Epithelial cell of esophagus (primary cell): ENCODE results near the gene CPSF3.

Source experiments
- DNase-seq: peaks from one replicate; pipeline ENCODE4 v3.0.0; 2010; ENCODE audit warnings: low read depth
- H3K4me3 ChIP-seq: 2 replicates; pipeline ENCODE4 v1.5.1; 2011; ENCODE audit warnings: mild to moderate bottlenecking, low read length, control low read depth
- TF ChIP-seq, protein P1 (sequence below): IDR thresholded peaks from 2 replicates; pipeline ENCODE4 v1.5.1; 2011; ENCODE audit warnings: low read depth, mild to moderate bottlenecking, low read length, control low read depth, inconsistent platforms; ENCODE audit not compliant: insufficient read depth; ENCODE audit errors: missing control alignments

Gene CPSF3

DNA sequence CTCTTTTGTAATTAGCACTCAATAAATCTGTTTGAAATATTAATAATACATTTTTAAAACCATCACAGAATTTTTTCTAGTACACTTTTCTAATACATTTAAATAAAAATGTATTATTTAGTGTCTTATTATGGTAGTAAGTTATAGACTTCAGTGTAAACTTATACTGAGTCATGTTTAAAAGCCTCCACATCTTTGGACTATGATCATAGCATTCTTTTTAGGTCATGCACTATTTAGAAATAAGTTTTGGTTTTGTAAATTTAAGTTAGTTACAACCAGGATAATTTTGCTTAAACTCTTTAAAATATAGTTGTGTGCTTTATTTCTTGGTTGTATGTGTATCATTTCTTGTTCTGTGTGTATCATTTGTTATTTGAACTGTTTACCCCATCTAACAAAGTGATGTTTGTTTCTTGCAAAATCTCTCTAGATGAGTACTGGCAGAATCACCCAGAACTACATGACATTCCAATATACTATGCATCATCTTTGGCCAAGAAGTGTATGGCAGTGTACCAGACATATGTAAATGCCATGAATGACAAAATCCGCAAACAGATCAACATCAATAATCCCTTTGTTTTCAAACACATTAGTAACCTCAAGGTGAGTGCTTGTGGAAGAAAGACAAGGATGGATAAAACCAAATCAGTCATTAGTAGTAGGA is 16.7 kb downstream of the CPSF3 start:
- H3K4me3 ChIP-seq, result no peak overlapping the region
- peak; percentile 60 for DNase-seq
- TF ChIP-seq, protein P1, sequence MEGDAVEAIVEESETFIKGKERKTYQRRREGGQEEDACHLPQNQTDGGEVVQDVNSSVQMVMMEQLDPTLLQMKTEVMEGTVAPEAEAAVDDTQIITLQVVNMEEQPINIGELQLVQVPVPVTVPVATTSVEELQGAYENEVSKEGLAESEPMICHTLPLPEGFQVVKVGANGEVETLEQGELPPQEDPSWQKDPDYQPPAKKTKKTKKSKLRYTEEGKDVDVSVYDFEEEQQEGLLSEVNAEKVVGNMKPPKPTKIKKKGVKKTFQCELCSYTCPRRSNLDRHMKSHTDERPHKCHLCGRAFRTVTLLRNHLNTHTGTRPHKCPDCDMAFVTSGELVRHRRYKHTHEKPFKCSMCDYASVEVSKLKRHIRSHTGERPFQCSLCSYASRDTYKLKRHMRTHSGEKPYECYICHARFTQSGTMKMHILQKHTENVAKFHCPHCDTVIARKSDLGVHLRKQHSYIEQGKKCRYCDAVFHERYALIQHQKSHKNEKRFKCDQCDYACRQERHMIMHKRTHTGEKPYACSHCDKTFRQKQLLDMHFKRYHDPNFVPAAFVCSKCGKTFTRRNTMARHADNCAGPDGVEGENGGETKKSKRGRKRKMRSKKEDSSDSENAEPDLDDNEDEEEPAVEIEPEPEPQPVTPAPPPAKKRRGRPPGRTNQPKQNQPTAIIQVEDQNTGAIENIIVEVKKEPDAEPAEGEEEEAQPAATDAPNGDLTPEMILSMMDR, result no peak

DNA sequence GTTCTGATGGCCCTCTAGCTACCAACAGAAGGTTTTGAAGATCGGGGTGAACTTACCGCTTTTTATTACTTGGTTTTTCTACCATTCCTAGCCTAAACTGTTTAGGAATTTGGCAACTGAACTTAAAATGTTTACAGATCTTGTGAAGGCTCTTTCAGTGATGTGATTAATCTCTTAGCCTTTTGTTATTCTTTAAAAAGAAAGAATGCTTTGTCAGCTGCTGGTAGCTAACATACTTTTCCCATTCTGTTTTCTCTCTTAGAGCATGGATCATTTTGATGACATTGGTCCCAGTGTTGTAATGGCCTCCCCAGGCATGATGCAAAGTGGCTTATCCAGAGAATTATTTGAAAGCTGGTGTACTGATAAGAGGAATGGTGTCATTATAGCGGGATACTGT is 18.1 kb downstream of the CPSF3 start:
- TF ChIP-seq, protein P1, result no peak
- H3K4me3 ChIP-seq, result no peak overlapping the region
- no peak for DNase-seq

DNA sequence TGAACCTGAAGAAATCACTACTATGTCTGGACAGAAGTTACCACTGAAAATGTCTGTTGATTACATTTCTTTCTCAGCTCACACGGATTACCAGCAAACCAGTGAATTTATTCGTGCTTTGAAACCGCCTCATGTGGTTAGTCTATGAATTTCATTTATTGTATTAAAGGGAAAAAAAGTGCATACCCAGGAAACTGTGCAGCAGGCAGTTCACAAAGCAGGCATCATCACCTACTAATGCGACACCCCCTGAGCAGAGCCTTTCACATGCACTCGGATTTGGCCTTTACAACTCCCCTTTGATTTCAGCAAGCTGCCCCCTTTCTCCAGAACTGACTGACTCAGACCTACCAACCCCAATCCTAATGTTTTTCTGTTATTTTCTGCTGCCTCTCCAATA is 20.1 kb downstream of the CPSF3 start:
- TF ChIP-seq, protein P1, result no peak
- no peak overlapping the region for H3K4me3 ChIP-seq
- no peak for DNase-seq

DNA sequence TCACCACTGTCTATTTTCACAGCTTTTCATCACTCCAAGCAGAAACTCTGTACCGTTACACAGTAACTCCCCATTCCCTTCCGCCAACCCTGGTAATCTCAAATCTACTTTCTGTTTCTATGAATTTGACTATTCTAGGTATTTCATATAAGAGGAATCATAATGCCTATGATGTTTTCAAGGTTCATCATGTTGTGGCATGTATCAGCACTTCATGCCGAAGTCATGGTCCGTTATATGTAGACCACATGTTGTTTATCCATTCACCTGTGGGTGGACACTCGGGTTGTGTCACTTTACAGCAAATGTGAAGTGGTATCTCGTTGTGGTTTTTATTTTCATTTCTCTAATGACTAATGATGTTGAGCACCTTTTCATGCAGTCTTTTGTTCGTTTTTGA is 21.6 kb downstream of the CPSF3 start:
- TF ChIP-seq, protein P1, result no peak
- no peak overlapping the region for H3K4me3 ChIP-seq
- DNase-seq, result no peak

DNA sequence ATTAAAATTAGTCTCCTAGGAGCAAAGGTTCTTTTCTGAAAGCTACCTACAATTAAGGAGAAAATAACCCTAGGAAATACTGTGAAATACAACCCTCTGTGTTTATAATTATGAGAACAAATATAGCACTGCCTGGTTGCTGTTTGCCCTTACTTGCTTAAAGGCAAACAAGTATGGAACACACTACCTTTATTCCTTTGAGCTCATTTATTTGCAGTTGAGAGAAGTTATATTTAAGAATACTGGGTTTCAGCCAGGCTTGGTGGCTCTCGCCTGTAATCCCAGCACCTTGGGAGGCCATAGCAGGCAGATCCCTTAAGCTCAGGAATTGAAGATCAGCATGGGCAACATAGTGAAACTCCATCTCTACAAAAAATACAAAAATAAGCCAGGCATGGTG is 27.8 kb downstream of the CPSF3 start:
- DNase-seq, result no peak
- TF ChIP-seq, protein P1, result no peak
- H3K4me3 ChIP-seq, result no peak overlapping the region

DNA sequence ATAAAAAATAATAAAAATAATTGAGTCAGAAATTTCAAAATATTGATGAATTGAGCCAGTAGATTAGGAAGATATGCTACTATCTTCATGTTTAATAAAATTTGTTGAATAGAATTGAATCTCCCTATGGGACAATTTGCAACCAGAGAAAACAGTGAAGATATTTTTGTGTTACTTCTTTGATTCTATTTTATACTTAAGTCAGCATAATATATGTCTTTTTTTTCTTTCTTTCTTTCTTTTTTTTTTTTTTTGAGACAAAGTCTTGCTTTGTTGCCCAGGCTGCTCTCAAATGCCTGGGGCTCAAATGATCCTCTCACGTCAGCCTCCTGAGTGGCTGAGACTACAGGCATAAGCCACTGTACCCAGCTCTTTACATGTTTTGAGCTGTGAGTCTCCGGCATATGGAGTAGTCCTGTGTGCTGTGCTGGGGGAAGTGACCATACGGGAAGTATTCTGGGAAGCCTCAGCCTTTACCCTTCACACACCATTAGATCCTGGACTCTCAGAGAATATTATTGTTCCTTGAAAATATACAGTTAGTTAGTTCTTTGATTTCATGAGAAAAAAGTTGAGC is 37.1 kb downstream of the CPSF3 start:
- no peak for DNase-seq
- H3K4me3 ChIP-seq, result no peak overlapping the region
- TF ChIP-seq, protein P1, result no peak

DNA sequence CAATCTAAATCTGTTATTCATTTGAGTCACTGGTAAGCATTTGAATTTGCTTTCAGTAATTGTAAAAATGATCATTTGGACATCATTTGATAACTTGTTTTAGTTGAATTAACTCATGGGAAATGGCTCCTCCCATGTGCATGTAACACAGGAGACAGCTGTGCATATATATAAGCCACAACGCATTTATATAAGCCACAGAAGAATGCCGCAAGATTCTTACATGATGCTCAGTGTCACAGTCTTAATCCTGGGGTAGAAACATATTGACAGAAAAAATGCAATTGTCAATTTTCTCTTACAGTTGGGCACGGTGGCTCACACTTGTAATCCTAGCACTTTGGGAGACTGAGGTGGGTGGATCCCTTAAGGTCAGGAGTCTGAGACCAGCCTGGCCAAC is 37.6 kb downstream of the CPSF3 start:
- DNase-seq, result no peak
- TF ChIP-seq, protein P1, result no peak
- H3K4me3 ChIP-seq, result no peak overlapping the region
